H1 (cell line): ENCODE data around the gene DTNB. TPM values are rescaled to one million over a fixed set of nuclear protein-coding genes. Genes with fewer than 3 reads are reported as not detected.

Source experiments
- BACH1 ChIP-seq: IDR thresholded peaks from 2 replicates; pipeline ENCODE4 v1.6.1; 2012; ENCODE audit warnings: low read length, improper control_type of control experiment
- CBX8 ChIP-seq: fragments of 300-800, 300-1000 bp; sonication (generic); IDR thresholded peaks from 2 replicates; pipeline ENCODE4 v1.7.1; 2016; ENCODE audit warnings: low read depth, low read length, borderline replicate concordance
- CHD1 ChIP-seq: IDR thresholded peaks from 2 replicates; pipeline ENCODE4 v1.6.1; 2012; ENCODE audit warnings: low read depth, low read length, improper control_type of control experiment
- CHD2 ChIP-seq: IDR thresholded peaks from 2 replicates; pipeline ENCODE4 v1.6.1; 2012; ENCODE audit warnings: low read length, improper control_type of control experiment
- JUN ChIP-seq: IDR thresholded peaks from 2 replicates; pipeline ENCODE4 v1.6.1; 2011; ENCODE audit warnings: low read depth, mild to moderate bottlenecking, improper control_type of control experiment, low read length
- NRF1 ChIP-seq: IDR thresholded peaks from 2 replicates; pipeline ENCODE4 v1.6.1; 2011; ENCODE audit warnings: mild to moderate bottlenecking, low read depth, low read length, improper control_type of control experiment
- POLR2AphosphoS5 ChIP-seq: IDR thresholded peaks from 2 replicates; pipeline ENCODE4 v1.6.1; 2011; ENCODE audit warnings: low read depth, low read length
- POU5F1 ChIP-seq: IDR thresholded peaks from 2 replicates; pipeline ENCODE4 v1.6.1; 2011; ENCODE audit warnings: low read depth, mild to moderate bottlenecking, low read length, moderate library complexity
- RAD21 ChIP-seq, 2 experiments: IDR thresholded peaks in 1 of 2; conservative IDR thresholded peaks in 1 of 2; 2 replicates each; pipeline ENCODE4 v1.6.1; 2011; ENCODE audit warnings: low read depth in 2 of 2, low read length in 2 of 2, improper control_type of control experiment in 1 of 2, inconsistent platforms in 1 of 2, mild to moderate bottlenecking in 1 of 2, moderate library complexity in 1 of 2
- RBBP5 ChIP-seq: IDR thresholded peaks from 2 replicates; pipeline ENCODE4 v1.7.1; 2012; ENCODE audit warnings: low read depth, mild to moderate bottlenecking, inconsistent platforms, low read length, moderate library complexity, borderline replicate concordance
- SIX5 ChIP-seq: IDR thresholded peaks from 2 replicates; pipeline ENCODE4 v1.6.1; 2011; ENCODE audit warnings: mild to moderate bottlenecking, low read depth, low read length
- SRF ChIP-seq: IDR thresholded peaks from 2 replicates; pipeline ENCODE4 v1.6.1; 2011; ENCODE audit warnings: mild to moderate bottlenecking, low read depth, low read length, moderate library complexity
- TAF7 ChIP-seq: optimal IDR thresholded peaks from 2 replicates; pipeline ENCODE3; 2011; ENCODE audit warnings: low read depth, mild to moderate bottlenecking, inconsistent platforms, low read length, moderate library complexity, borderline replicate concordance
- YY1 ChIP-seq: IDR thresholded peaks from 2 replicates; pipeline ENCODE4 v1.6.1; 2011; ENCODE audit warnings: low read depth, mild to moderate bottlenecking, low read length
- ZNF274 ChIP-seq: IDR thresholded peaks from 2 replicates; pipeline ENCODE4 v1.7.0; 2012; ENCODE audit warnings: low read length, borderline replicate concordance; ENCODE audit errors: extremely low read depth
- polyA plus RNA-seq, 7 experiments: library from polyadenylated mRNA; depleted of rRNA in 3 of 7; stranded (reverse) in 5 of 7; unstranded in 2 of 7; fragments of >200 nt in 5 of 7; fragments of 200-250 nt in 2 of 7; gene quantifications; 1 replicate in 5 of 7; 2 replicates in 1 of 7; 4 replicates in 1 of 7; pipeline versions ENCODE4 v1.2.1 to v1.2.3, GENCODE V29; 2011 to 2013; ENCODE audit warnings: missing spikeins in 2 of 7, mixed read lengths in 2 of 7
- total RNA-seq: library from RNA; stranded (reverse); fragmentation: NEBNext Ultra II Directional; extraction: Animal tissue kit (Norgen Biotek cat#: 25700); gene quantifications from 2 replicates; pipeline ENCODE4 v1.2.1, GENCODE V29; 2021
- TF ChIP-seq, protein P1 (sequence below): IDR thresholded peaks from 2 replicates; pipeline ENCODE4 v1.6.1; 2011; ENCODE audit warnings: low read depth, mild to moderate bottlenecking, low read length; ENCODE audit not compliant: insufficient read depth

The DTNB gene
- total and polyA plus RNA-seq, 2 of the 8 experiments (the other 6 are each of a cell fraction or from before 2014, with no cell fraction given) = 39.6 to 49.5 TPM

GRCh38 chr2:25342372-25343186 is 330.8 kb downstream of the DTNB start (continued):
- TF ChIP-seq RBBP5 (peak; percentile 78; the same call in 1 of the 2 replicates), POU5F1 (no peak), POLR2AphosphoS5 (no peak), TAF7 (peak; percentile 88), BACH1 (0 out of 2 replicates have a peak, but pooled peaks have one; percentile 10), CHD1 (no peak), NRF1 (no peak), SIX5 (no peak), CHD2 (peak; percentile 60), YY1 (peak; percentile 50; the same call in 1 of the 2 replicates), RAD21 (IDR thresholded peaks at IDR 0.05 in 1 of 2, conservative IDR thresholded peaks at IDR 0.05 in 1 of 2; ENCODE audit: low read depth in 2 of 2, low read length in 2 of 2) (peak; percentile 80 to 86), CBX8 (no peak), JUN (no peak), ZNF274 (no peak), SRF (no peak; the same call in 1 of the 2 replicates)
- TF ChIP-seq, protein P1, sequence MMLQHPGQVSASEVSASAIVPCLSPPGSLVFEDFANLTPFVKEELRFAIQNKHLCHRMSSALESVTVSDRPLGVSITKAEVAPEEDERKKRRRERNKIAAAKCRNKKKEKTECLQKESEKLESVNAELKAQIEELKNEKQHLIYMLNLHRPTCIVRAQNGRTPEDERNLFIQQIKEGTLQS = no peak
